Measurements from ENCODE around the gene PCDH15.

- no peak for TF ChIP-seq POLR2A (IDR thresholded peaks at IDR 0.05)
- no peak for TF ChIP-seq CTCF (IDR thresholded peaks at IDR 0.05 in 4 of 5, conservative IDR thresholded peaks at IDR 0.05 in 1 of 5)
Observed at GRCh38 chr10:53899463-53900160, 901.4 kb downstream of the PCDH15 start.
